ENCODE results near the gene SLC35G6.

Gene SLC35G6

DNA sequence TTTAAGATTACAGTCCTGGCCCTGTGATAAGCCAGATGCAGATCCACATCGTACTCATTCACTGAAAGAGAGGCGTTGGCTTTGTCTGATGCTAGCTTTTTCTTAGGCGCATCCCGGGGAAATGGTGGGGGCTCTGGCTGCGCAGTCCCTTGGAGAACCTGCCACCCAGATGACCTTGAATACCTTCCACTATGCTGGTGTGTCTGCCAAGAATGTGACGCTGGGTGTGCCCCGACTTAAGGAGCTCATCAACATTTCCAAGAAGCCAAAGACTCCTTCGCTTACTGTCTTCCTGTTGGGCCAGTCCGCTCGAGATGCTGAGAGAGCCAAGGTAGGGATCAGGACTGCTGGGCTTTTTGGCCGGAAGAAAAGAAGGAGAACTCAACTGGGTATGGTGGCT is 26.9 kb downstream of the SLC35G6 start:
- no peak for DNase-seq

DNA sequence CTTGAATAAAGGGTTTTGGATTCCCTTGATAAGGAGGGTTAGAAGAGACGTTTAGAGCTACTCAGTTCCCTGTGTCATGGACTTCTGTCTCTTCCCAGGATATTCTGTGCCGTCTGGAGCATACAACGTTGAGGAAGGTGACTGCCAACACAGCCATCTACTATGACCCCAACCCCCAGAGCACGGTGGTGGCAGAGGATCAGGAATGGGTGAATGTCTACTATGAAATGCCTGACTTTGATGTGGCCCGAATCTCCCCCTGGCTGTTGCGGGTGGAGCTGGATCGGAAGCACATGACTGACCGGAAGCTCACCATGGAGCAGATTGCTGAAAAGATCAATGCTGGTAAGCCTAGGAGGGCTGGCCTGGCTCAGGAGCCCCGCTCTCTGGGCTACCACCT is 27.6 kb downstream of the SLC35G6 start:
- no peak for DNase-seq

DNA sequence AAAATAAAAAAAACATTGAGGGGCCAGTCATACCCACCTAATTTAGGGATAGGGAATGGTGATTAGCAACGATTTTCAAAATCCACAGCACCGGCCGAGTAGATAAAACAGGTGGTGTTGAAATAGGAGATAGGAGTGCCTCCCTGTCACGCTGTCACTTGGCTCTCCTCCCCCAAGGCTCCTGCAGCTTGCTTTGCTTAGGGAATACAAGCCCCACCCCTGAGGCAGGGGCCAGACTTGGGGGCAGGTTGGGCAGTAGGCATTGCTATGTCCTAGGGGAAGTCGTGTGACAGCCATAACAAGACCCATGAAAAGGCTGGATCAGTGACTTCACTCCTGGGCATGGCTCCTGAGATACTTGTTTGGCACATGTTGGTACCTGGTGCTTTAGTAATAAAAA is 28.7 kb downstream of the SLC35G6 start:
- no peak for DNase-seq

DNA sequence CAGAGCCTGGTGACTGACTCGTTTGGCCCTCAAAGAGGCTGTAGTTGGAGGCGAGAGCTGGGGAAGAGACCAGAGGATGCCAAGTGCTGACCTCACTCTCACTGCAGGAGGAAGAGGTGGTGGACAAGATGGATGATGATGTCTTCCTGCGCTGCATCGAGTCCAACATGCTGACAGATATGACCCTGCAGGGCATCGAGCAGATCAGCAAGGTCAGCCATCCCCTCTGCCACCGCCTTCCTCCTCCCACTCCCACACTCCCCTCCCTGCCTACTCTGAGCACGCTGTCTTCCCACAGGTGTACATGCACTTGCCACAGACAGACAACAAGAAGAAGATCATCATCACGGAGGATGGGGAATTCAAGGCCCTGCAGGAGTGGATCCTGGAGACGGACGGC is 29.9 kb downstream of the SLC35G6 start:
- no peak for DNase-seq

DNA sequence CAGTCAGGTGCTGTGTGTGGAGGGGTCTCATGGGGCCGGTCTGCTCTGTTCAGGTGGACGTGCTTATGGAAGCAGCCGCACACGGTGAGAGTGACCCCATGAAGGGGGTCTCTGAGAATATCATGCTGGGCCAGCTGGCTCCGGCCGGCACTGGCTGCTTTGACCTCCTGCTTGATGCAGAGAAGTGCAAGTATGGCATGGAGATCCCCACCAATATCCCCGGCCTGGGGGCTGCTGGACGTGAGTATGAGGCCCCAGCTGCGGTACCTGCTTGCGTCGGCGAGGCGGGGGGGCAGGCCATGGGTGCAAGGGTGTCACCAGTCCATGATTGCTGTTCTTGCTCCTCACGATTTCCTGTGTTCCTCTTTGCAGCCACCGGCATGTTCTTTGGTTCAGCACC is 30.9 kb downstream of the SLC35G6 start:
- no peak for DNase-seq

DNA sequence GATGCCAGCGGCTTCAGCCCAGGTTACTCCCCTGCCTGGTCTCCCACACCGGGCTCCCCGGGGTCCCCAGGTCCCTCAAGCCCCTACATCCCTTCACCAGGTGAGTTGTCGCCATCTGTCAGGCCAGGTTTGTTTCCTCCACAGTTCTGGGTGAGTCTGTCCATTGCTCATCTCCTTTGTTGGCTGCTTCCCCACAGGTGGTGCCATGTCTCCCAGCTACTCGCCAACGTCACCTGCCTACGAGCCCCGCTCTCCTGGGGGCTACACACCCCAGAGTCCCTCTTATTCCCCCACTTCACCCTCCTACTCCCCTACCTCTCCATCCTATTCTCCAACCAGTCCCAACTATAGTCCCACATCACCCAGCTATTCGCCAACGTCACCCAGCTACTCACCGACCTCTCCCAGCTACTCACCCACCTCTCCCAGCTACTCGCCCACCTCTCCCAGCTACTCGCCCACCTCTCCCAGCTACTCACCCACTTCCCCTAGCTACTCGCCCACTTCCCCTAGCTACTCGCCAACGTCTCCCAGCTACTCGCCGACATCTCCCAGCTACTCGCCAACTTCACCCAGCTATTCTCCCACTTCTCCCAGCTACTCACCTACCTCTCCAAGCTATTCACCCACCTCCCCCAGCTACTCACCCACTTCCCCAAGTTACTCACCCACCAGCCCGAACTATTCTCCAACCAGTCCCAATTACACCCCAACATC is 31.7 kb downstream of the SLC35G6 start:
- no peak for DNase-seq

DNA sequence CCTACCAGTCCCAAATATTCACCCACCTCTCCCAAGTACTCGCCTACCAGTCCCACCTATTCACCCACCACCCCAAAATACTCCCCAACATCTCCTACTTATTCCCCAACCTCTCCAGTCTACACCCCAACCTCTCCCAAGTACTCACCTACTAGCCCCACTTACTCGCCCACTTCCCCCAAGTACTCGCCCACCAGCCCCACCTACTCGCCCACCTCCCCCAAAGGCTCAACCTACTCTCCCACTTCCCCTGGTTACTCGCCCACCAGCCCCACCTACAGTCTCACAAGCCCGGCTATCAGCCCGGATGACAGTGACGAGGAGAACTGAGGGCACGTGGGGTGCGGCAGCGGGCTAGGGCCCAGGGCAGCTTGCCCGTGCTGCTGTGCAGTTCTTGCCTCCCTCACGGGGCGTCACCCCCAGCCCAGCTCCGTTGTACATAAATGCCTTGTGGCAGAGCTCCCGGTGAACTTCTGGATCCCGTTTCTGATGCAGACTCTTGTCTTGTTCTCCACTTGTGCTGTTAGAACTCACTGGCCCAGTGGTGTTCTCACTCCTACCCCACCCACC is 32.7 kb downstream of the SLC35G6 start:
- no peak for DNase-seq

DNA sequence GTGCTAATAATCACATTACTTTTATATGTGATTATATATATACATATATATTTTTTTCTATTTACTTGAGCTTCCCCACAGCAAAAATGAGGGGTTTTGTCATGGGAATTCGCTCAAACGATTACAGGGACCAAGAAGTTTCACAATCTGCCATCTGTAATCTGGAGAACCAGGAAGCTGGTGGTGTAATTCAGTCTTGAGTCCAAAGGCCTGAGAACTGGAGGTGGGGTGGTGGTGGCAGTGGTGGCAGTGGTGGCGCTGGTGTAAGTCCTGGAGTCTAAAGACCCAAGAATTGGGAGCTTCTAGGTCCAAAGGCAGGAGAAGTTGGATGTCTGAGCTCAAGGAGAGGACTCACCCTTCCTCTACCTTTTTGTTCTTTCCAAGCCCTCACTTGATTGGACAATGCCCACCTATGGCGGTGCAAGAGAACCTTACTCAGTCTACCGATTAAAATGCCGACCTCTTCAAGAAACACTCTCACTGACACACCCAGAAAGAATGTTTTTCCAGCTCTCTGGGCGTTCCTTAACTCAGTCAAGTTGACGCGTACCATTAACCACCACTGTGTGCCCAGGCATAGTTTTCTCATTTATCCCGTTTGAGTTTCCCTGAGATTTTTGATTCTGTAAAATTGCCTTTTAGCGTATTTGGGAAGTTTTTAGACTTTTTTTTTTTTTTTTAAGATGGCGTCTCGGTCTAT is 34.8 kb downstream of the SLC35G6 start:
- DNase-seq, result peak; percentile 61

DNA sequence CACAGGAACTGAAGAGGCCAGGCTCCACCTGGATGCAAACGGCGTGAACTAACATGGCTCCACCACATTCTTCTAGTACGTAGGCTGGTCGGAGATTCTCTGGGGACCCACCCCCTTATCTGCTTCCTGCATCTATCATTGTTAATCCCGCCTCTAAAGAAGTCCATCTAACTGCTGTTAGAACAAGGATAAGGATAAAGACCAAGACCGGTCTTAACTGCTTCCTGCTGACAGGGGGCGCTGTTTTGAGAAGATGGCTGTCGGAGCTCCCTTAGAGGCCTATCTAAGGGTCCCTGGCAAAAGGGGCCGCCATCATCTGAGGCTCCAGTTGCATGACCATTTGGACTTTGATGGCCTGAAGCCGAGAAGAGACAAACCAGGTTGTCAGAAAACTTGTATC is 41.8 kb downstream of the SLC35G6 start:
- peak; percentile 19 for DNase-seq

DNA sequence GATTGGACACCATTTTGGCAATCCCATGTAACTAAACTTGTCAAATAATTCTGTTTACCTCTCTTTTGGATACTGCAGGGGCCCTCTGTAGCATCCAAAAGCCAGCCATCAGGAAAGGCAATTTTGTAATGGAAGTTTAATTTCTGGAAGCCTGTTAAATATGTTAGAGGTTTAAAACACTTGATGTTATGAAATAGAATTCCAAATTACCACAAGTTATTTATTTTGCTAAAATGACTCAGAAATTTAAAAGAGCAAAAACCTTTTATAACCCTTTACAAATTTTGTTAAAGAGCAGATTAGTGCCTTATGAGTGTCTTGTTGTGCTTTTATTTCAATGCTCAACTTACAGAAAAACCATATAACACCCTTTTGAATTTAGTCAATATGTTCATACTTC is 47.6 kb downstream of the SLC35G6 start:
- no peak for DNase-seq

DNA sequence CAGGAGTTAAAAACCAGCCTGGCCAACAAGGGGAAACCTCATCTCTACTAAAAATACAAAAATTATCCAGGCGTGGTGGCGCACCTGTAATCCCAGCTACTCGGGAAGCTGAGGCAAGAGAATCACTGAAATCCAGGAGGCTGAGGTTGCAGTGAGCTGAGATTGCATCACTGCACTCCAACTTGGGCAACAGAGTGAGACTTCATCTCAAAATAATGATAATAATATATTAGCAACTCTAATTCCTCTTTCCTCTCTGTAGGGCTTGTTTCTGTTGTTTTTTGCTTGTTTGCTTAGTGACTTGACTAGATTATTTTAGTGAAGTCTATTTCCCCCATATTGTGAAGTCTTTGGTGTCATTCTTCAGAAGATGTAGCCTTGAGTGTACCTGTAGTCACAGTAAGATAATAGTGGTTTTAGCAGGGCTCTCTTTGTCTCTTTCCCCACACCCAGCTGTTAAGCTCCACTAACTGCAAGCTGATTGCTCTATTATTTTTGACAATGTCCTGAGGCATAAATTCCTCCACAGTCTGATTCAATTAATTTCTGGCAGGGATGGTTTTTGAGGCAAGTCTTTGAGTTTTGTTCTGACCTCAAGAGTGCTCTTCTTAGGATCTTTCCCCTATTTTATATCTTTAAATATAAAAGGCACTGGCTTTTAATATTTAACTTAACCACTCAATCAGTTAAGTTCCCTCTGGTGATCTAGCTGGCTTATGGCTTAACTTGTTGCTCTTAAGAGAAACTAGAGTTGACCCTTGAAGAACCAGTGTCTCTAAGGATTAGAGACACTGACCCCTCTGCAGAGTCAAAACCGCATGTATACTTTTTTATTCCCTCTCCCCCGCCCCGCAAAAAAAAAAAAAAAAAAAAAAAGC is 49.0 kb downstream of the SLC35G6 start:
- DNase-seq, result no peak

Data from MV-4-11 (cell line).